GM10266 (cell line): ENCODE measurements around the gene NDUFS1.
"Not testable (repeated sequence)": the region's sequence is repeated elsewhere in the genome, so short reads cannot be mapped to it uniquely, and the experiment has no call there.

ENCODE experiments used
- DNase-seq: peaks from one replicate; pipeline ENCODE4 v3.0.0; 2012; ENCODE audit errors: extremely low spot score
- TF ChIP-seq, protein P1 (sequence below): IDR thresholded peaks from 2 replicates; pipeline ENCODE4 v1.5.1; 2012; ENCODE audit warnings: mild to moderate bottlenecking, low read depth; ENCODE audit not compliant: control insufficient read depth, insufficient read depth; ENCODE audit errors: missing control alignments

NDUFS1 gene

DNA sequence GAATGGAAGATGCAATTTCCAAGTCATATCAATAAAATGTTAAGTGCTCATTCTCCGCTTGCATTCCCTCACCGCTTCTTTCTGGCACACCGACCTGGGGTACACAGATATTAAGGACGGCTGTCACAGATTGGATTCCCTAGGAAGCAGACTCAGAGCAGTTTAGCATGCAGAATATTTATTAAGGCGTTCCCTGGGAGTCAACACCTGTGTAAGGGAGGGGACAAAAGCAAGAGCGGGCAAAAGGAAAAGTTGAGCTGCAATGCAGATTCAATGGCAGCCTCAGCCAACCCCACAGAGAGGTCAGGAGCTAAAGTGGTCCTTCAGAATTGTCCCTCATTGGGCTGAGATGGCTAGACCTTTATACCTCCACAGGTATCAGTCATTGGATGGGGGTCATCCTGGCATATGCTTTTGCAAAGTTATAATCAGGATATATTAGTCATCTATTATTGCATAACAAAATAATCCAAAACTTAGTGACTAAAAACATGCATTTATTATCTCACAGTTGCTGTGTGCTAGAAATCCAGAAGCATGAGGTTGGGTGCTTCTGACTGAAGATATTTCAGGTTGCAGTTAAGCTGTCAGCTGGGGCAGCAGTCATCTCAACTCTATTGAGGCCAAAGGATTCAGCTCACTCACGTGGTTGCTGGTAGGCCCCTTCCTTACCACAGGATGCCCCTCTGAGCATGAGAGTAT is 46.2 kb downstream of the NDUFS1 start:
- DNase-seq, result no peak
- TF ChIP-seq, protein P1, sequence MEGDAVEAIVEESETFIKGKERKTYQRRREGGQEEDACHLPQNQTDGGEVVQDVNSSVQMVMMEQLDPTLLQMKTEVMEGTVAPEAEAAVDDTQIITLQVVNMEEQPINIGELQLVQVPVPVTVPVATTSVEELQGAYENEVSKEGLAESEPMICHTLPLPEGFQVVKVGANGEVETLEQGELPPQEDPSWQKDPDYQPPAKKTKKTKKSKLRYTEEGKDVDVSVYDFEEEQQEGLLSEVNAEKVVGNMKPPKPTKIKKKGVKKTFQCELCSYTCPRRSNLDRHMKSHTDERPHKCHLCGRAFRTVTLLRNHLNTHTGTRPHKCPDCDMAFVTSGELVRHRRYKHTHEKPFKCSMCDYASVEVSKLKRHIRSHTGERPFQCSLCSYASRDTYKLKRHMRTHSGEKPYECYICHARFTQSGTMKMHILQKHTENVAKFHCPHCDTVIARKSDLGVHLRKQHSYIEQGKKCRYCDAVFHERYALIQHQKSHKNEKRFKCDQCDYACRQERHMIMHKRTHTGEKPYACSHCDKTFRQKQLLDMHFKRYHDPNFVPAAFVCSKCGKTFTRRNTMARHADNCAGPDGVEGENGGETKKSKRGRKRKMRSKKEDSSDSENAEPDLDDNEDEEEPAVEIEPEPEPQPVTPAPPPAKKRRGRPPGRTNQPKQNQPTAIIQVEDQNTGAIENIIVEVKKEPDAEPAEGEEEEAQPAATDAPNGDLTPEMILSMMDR, result no peak

DNA sequence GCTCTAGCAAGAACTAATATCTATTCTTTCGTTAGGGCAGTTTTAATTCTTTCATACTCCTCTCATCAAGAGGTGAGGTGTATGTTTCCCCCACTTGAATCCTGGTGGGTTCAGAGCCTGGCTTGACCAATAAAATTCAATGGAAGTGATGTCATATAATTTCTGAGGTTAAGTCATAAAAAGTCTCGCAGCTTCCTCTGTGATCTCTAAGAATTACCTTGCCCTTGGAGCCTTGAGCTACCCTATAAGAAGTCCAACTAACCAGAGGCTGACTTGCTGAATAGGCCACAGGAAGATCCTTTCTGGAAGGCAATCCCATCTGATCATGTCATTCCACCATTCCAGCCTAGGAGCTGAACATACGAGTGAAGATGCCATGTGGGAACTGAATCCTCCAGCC is 47.1 kb downstream of the NDUFS1 start:
- no peak for DNase-seq
- TF ChIP-seq, protein P1, result no peak

DNA sequence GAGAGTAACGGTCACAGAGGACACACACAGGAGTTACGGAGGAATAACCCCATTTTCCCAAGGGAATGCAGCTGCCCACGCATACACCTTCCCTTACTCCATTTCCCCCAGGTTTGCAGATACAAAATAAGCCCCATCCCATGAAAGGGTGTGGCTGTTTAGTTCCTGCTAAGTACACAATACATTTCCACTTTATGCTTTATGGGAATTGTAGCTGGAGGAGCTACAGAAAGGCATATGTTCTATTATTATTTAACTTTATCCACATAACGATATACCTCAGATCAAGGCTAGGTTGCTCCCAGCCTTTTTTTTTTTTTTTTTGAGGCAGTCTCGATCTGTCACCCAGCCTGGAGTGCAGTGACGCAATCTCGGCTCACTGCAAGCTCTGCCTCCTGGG is 50.5 kb downstream of the NDUFS1 start:
- DNase-seq, result no peak
- TF ChIP-seq, protein P1, result no peak

DNA sequence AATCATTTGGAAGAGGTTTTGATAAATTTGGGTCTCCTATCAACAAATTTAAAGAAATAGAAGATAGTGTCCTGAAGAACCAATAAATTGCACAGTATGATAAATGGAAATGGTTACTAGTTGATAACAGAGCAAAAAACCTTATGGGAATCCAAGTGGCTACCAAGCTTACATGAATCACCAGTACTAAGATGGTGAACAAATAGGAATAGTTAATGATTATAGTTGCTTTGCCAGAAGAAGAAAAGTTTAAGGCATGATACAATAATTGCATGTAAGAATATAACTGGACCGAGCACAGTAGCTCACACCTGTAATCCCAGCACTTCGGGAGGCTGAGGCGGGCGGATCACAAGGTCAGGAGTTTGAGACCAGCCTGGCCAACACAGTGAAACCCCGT is 53.7 kb downstream of the NDUFS1 start:
- DNase-seq, result no peak
- TF ChIP-seq, protein P1, result no peak

DNA sequence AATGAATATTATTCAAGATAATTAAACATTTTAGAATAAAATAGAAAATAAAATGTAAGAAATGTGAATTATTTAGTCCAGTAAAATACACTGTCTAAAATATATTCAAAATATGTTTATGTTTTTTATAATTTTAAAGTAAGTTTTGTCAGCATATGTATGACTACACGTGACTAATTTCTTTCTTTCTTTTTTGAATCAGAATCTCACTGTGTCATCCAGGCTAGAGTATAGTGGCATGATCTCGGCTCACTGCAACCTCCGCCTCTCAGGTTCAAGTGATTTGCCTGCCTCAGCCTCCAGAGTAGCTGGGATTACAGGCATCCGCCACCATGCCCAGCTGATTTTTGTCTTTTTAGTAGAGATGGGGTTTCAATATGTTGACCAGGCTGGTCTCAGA is 54.2 kb downstream of the NDUFS1 start:
- no peak for DNase-seq
- TF ChIP-seq, protein P1, result no peak

DNA sequence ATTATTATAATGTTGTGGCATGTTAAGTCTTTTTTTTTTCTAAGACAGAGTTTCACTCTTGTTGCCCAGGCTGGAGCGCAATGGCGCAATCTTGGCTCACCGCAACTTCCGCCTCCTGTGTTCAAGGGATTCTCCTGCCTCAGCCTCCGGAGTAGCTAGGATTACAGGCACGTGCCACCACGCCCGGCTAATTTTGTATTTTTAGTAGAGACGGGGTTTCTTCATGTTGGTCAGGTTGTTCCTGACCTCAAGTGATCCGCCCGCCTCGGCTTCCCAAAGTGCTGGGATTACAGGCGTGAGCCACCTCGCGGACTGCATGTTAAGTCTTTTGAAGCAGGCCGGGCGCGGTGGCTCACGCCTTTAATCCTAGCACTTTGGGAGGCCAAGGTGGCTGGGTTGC is 60.4 kb downstream of the NDUFS1 start:
- DNase-seq, result not testable (repeated sequence)

DNA sequence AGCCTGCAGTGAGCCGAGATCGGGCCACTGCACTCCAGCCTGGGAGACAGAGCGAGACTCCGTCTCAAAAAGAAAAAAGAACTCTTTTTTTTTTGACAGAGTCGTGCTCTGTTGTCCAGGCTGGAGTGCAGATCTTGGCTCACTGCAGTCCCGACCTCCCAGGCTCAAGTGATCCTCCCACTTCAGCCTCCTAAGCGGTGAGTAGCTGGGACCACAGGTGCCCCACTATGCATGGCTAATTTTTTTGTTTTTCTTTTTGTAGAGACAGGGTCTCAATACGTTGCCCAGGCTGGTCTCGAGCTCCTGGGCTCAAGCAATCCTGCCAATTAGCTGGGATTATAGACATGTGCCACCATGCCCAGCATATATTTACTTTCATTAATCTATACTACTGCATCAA is 60.8 kb downstream of the NDUFS1 start:
- TF ChIP-seq, protein P1, result no peak
- no peak for DNase-seq

DNA sequence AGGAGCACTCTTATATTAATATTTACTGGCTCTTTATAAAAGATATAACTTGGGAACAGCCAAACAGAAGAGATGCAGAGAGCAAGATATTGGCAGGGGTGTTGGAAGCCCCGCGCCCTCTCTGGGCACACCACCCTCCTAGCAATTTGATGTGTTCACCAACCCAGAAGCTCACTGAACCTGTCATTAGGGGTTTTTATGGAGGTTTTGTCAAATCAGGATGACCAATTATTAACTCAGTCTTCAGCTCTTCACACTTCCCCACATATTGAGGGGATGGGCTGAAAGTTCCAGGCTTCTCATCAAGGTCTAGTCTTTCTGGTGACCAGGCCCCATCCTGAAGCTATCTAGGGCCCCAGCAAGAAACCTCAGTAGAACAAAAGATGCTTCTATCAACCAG is 62.4 kb downstream of the NDUFS1 start:
- TF ChIP-seq, protein P1, result no peak

More for the DNA sequence above, 62.4 kb downstream of the NDUFS1 start:
- DNase-seq, result no peak
